HG03060 (cell line): ENCODE results near the gene CPSF4.

Source experiments
- ATAC-seq: cut with Tn5 transposase; IDR thresholded peaks from one replicate; pipeline ENCODE4 v1.9.1; 2021; ENCODE audit warnings: low read depth, moderate number of reproducible peaks; ENCODE audit not compliant: unreplicated experiment

CPSF4 gene

GRCh38 chr7:99446096-99446495 is 7.4 kb downstream of the CPSF4 start:
- no peak for ATAC-seq

DNA sequence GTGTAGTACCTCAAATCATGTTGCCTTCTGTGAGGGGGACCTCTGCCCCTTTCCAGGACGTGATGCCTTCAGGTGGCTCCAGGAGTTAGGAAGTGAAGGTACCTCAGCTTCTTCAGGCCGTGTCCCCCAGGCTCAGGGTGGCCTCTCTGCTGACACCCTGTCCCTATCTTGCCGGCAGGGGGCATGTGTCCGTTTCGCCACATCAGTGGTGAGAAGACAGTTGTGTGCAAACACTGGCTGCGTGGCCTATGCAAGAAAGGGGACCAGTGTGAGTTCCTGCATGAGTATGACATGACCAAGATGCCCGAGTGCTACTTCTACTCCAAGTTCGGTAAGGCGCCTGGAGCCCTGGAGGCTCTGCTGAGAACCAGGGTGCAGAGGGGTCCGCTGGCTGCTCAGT is 9.2 kb downstream of the CPSF4 start:
- ATAC-seq, result no peak

DNA sequence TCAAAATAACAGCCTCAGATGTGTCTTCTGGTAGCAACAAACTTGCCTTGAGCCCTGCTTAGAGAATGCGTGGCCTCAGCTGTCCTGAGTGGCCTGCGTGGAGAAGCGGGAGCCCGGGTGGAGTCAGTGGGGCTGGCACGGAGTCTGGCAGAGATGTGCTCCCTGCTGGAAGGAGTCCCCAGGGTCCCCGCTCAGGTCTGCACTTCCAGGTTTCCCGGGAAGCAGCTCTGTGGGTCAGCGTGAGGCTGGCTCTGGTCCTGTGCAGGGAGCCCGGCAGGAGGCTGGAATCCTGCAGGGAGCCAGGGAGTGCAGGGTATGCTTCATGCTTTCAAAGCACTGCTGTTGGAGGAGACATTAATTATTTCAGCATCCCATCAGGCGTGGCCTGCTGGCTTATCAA is 10.1 kb downstream of the CPSF4 start:
- no peak for ATAC-seq

DNA sequence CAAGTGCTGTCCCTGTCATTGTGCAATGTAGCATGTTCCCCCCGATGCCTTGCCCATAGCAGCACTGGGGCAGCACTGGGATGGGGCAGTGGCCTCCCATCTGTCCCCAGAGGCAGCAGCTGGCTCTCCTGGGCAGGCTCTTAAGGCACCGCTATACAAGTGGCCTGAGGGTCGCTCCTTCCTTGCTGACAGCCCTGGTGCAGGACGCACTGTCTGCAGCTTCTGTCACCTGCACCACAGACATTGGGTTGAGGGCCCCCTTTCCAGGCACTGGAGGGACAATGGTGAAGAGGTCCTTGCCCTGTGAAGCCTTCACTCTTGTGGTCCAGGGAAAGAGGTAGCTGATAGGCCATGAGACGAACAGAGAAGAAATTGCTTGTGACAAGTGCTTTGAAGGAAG is 10.6 kb downstream of the CPSF4 start:
- no peak for ATAC-seq

DNA sequence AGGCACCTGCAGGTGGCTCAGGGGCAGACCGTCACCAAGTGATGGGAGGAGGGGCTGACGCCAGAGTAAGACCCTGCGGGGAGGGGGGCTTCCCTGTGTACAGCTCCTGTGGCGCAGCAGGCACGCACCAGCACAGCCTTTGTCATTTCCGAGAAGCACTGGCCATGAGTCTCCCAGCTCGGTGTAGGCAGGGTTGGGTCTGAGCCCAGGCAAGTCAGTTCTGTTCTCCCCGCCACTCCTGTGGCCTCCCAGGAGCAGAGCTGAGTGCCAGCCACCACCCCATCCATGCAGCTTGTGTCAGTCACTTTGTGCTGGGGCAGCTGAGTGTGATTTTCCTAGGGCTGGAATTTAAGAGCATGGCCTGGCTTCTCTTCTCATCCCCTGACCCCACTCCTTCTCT is 13.2 kb downstream of the CPSF4 start:
- no peak for ATAC-seq

DNA sequence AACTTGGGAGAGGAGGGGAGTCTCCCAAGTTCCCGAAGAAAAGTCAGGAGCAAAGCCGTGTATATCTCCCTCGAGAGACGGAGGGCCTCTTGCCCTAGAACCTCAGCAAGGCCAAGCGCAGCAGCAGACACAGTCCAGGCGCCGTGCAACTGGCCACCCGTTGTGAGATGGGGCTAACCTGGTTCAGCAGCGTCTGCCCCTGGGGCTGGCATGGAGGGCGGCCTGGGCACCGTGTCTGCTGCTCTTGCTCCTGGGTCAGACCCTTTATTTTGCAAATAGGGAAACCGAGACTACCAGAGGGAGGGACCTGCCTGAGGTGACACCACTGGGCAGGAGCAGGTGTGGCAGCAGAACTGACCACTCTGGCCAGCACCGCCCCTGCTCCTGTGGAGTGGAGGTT is 13.8 kb downstream of the CPSF4 start:
- no peak for ATAC-seq

- ATAC-seq, result no peak
Observed at GRCh38 chr7:99453105-99453504, 14.4 kb downstream of the CPSF4 start.

DNA sequence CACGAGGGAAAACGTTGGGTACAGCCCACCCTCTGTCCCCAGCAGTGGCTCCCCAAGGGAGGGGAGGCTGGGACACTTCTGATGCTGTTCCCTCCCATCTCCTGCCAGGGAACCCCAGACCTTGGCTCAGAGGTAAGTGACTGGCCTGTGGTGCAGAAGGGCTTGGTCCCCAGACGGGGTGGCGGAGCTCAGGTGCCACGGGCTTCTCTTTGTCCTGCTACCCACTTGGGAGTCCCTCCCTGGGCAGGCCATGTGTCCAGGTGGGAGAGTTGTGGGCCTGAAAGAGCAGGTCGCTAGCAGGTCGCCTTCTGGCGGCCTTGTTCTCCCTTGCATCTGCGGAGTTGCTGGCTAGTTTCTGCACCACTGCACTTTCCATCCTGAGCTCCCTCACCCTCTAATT is 17.1 kb downstream of the CPSF4 start:
- ATAC-seq, result no peak

DNA sequence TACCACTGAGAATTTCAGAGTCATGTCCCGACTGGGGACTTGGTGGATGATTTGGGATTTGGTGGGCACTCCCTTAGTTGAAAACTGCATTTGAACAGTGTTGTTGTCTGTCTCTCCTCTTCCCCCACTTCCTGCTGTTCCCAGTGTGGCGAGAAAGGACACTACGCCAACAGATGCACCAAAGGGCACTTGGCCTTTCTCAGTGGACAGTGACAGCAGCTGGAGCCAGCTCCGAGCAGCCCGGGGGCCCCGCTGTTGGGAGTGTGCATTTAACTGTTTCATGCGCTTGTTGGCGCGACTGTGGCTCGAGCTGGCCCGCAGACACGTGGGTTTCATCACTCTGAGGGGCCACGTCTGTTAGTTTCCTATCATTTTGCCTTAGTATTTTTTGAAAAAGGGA is 17.5 kb downstream of the CPSF4 start:
- no peak for ATAC-seq

DNA sequence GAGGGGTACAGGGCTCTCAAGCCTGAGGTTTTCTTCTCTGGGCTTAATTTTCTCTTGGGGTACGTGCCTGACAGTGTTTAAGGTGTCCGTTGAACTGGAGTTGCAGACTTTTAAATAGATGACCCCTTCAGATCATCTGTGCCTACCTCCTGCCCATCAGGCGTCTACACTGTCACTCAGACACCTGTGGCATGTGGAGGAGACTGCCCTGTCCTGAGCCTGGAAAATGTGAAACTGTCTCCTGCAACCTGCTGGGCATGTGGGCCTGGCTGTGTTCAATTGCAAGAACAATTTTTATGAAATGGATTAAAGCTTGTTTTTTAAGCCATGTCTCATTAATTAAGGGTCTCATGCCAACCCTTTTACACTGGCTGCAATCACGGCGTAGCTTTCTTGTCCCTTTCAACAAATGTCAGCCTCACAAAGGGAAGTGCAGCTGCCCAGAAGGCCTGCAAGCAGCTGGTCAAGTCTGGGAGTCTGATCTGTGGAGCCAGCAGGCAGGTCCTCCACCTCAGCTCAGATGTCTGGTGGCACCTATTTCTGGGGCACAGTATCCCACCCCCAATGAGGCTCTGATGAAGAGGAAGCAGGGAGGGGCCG is 18.4 kb downstream of the CPSF4 start:
- no peak for ATAC-seq

- ATAC-seq, result no peak
Observed at GRCh38 chr7:99457650-99458493, 19.1 kb downstream of the CPSF4 start.

GRCh38 chr7:99459087-99459486 is 20.3 kb downstream of the CPSF4 start:
- ATAC-seq, result no peak

- ATAC-seq, result no peak
Observed at GRCh38 chr7:99460651-99461050, 21.9 kb downstream of the CPSF4 start.

DNA sequence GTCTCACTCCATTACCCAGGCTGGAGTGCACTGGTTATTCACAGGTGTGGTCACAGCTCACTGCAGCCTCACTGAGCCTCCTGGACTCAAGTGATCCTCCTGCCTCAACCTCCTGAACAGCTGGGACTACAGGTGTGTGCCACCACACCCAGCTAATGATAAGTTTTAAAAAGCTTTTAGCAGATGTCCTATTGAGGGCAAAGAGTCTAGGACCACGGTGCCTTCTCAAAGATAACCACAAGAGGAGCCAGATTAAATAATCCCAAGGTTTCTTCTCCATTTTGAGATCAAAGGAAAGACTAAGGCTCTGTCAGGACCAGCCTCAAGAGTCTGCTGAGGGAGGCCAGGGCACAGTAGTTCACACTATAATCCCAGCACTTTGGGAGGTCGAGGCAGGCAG is 22.5 kb downstream of the CPSF4 start:
- no peak for ATAC-seq

DNA sequence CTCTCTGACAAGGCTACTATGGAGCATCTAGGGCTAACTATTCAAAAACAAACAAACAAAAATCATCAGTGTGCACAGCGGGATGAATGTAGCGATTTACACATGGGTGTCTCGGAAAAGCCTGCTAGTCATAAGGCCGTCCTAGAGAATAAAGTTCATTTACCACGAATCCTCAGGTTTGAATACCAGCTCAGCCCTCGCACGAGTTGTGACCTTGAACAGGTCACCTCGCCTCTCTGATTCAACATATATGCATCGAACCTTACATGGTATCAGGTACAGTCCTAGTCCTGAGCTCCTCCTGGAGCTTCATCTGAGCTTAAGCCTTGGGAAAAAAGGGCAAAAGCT is 26.7 kb downstream of the CPSF4 start:
- ATAC-seq, result no peak

- no peak for ATAC-seq
Observed at GRCh38 chr7:99468336-99468918, 29.7 kb downstream of the CPSF4 start.

DNA sequence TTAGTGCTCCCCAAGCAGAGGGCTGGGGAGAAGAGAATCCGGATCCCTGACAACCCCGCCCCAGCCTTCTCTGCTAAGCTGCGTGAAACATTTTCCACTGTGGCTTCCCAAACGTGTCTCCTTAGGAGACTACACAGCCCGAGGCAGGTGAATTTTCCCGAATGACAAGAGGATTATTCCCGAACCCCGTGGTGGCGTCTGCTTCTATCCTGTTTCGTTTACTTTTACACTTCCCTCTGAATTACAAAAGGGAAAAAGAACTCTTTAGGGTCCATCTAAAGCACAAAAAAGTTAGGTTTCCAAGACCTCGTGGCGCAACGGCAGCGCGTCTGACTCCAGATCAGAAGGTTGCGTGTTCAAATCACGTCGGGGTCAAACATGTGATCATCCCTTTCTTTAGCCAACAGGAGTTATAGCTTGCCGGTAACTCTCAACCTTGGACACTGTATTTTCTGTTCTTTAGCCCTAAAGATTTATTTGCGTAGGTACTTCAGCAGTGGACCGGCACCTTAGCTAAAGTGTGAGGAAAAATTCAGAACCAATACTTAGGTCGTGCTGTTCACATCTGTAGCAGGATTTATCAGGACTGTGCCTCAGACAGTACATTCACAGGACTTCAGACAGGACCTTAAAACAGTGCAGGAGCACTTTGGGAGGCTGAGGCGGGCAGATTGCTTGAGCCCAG is 30.8 kb downstream of the CPSF4 start:
- ATAC-seq, result no peak

GRCh38 chr7:99472561-99473314 is 34.0 kb downstream of the CPSF4 start, which contains the start of gene ZNF789:
ZNF789 (plus strand) TSS chr7:99472890; CDS start chr7:99476457, 3,567 bp downstream.
- peak; percentile 45 for ATAC-seq

DNA sequence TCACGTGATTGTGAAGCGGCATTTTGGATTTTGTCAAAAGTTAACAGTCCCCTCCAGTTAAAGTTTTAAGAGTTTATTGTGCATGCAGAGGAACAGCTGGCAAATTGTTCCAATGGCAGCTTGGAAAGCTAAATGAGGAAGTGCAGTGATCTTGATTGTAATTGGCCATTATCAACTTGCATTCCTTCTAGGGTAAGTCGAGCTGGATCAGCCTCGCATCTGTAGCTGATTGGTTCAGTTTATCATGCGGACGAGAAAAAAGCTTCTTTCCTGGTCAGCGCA is 34.5 kb downstream of the CPSF4 start:
- ATAC-seq, result no peak

DNA sequence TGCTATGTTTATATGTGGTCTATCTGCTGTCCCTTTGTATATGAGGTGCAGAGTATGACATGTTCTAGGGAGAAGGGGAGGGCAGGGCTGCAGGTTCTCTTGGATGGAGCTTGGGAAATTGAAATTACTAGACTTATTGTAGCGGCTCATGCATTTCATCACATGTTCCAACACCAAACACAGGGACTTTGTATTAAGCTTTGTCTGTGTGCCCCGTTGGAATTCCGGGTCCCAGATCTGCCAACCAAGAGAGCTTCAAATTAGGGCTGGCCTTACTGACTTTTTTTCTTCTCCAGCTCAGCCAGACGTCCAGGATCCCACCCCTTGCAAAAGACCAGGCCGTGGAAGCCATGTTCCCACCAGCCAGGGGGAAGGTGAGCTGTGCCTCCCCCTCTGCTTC is 37.4 kb downstream of the CPSF4 start:
- no peak for ATAC-seq
